GM12878 (cell line): ENCODE data around the gene ILKAP. TPM values are rescaled to one million over a fixed set of nuclear protein-coding genes. Genes with fewer than 3 reads are reported as not detected.

ENCODE experiments used
- ATAC-seq: fragments of 200-7000 bp; cut with Tn5 transposase; 3 replicates; pipeline ENCODE4 v1.9.1; 2020; ENCODE audit warnings: mild to moderate bottlenecking, moderate library complexity
- BruUV-seq: library from RNA; stranded (reverse); fragments of 400-500 nt; replicated peaks from 2 replicates; lab custom pipeline; 2021; lab: Mats Ljungman, UMichigan
- CTCF ChIA-PET: fragments of 300-600 bp; sonication (Branson Sonifier 250); formaldehyde crosslinking; extraction: SDS; loops from one replicate; lab custom pipeline; 2021; ENCODE audit warnings: inconsistent platforms; lab: Yijun Ruan, JAX
- POLR2A ChIA-PET: fragments of 350-600 bp; formaldehyde crosslinking; extraction: SDS; loops from one replicate; lab custom pipeline; 2021; ENCODE audit warnings: inconsistent platforms; lab: Charles Lee
- RAD21 ChIA-PET: fragments of 300-600 bp; sonication (Branson Sonifier 250); formaldehyde crosslinking; loops from one replicate; lab custom pipeline; 2023; ENCODE audit warnings: antibody characterized with exemption; ENCODE audit not compliant: unreplicated experiment; lab: Charles Lee
- SMC1A ChIA-PET: fragments of 300-600 bp; sonication (Branson Sonifier 250); formaldehyde crosslinking; loops from one replicate; lab custom pipeline; 2023; ENCODE audit not compliant: unreplicated experiment, uncharacterized antibody; lab: Charles Lee
- DNase-seq: peaks from one replicate; pipeline ENCODE4 v3.0.0-alpha.2; 2011; ENCODE audit warnings: low read depth, low spot score
- FAIRE-seq: peaks from 3 replicates; lab custom pipeline; 2011; peaks lifted over from hg19 to GRCh38; lab: Jason Lieb, UNC
- H2AFZ ChIP-seq: 2 replicates; pipeline ENCODE4 v1.6.0; 2011; ENCODE audit warnings: low read depth, low read length, control low read depth; ENCODE audit not compliant: control insufficient read depth
- H3K27ac ChIP-seq: 2 replicates; pipeline ENCODE4 v1.5.1; 2011; ENCODE audit warnings: control low read depth; ENCODE audit not compliant: control insufficient read depth, insufficient read depth
- H3K27me3 ChIP-seq, 2 experiments: replicated peaks in 1 of 2; 2 replicates each; pipeline versions ENCODE4 v1.6.0 to v1.6.1; 2011; ENCODE audit warnings: low read length in 1 of 2; ENCODE audit not compliant: control insufficient read depth in 2 of 2, insufficient read depth in 2 of 2
- H3K36me3 ChIP-seq, 2 experiments: 2 replicates each; pipeline ENCODE4 v1.5.1; 2011; ENCODE audit warnings: low read length in 1 of 2; ENCODE audit not compliant: control insufficient read depth in 2 of 2, insufficient read depth in 2 of 2
- H3K4me1 ChIP-seq: 2 replicates; pipeline ENCODE4 v1.6.1; 2011; ENCODE audit warnings: mild to moderate bottlenecking, low read length, moderate library complexity, mixed read lengths; ENCODE audit not compliant: control insufficient read depth, insufficient read depth
- H3K4me2 ChIP-seq: 2 replicates; pipeline ENCODE4 v1.6.0; 2011; ENCODE audit warnings: control low read depth; ENCODE audit not compliant: control insufficient read depth, insufficient read depth
- H3K4me3 ChIP-seq: fragments of 200-600 bp; sonication (generic); 2 replicates; pipeline ENCODE4 v1.5.1; 2016
- H3K79me2 ChIP-seq: 2 replicates; pipeline ENCODE4 v1.6.0; 2011; ENCODE audit warnings: low read length; ENCODE audit not compliant: control insufficient read depth, insufficient read depth
- H3K9ac ChIP-seq: 2 replicates; pipeline ENCODE4 v1.8.0; 2011; ENCODE audit warnings: low read length, control low read depth, mixed read lengths; ENCODE audit not compliant: control insufficient read depth, insufficient read depth
- H3K9me3 ChIP-seq: replicated peaks from 3 replicates; pipeline ENCODE4 v1.5.1; 2011; ENCODE audit warnings: mild to moderate bottlenecking, low read length; ENCODE audit not compliant: control insufficient read depth, insufficient read depth
- H4K20me1 ChIP-seq: 2 replicates; pipeline ENCODE4 v1.6.0; 2011; ENCODE audit not compliant: control insufficient read depth, insufficient read depth
- CHD4 ChIP-seq: fragments of 200-600 bp; sonication (generic); IDR thresholded peaks from 2 replicates; pipeline ENCODE4 v1.6.1; 2016; ENCODE audit warnings: mild to moderate bottlenecking
- FOXM1 ChIP-seq: IDR thresholded peaks from 2 replicates; pipeline ENCODE4 v1.6.1; 2012; ENCODE audit warnings: low read depth, mild to moderate bottlenecking, inconsistent platforms, low read length, moderate library complexity
- MEF2A ChIP-seq: IDR thresholded peaks from 2 replicates; pipeline ENCODE4 v1.6.1; 2011; ENCODE audit warnings: low read depth, mild to moderate bottlenecking, low read length, moderate library complexity; ENCODE audit not compliant: insufficient read depth
- MEF2B ChIP-seq: fragments of 450-650 bp; IDR thresholded peaks from 2 replicates; pipeline ENCODE4 v1.6.1; 2018; ENCODE audit warnings: mild to moderate bottlenecking, moderate library complexity; ENCODE audit not compliant: partially characterized antibody, poor library complexity, severe bottlenecking
- NR2C2 ChIP-seq: IDR thresholded peaks from 2 replicates; pipeline ENCODE4 v1.6.1; 2011; ENCODE audit warnings: borderline replicate concordance, low read depth; ENCODE audit not compliant: control insufficient read depth, insufficient read length
- POU2F2 ChIP-seq: IDR thresholded peaks from 3 replicates; pipeline ENCODE4 v1.6.1; 2011; ENCODE audit warnings: low read depth, mild to moderate bottlenecking, low read length, borderline replicate concordance
- RAD21 ChIP-seq: IDR thresholded peaks from 2 replicates; pipeline ENCODE4 v1.6.1; 2011; ENCODE audit warnings: mild to moderate bottlenecking, low read depth, low read length, moderate library complexity; ENCODE audit not compliant: insufficient read depth
- SRF ChIP-seq, 2 experiments: IDR thresholded peaks; 2 replicates each; pipeline ENCODE4 v1.6.1; 2011; ENCODE audit warnings: low read depth in 2 of 2, low read length in 2 of 2, mild to moderate bottlenecking in 1 of 2, moderate library complexity in 1 of 2
- WGBS: methylation state at CpG from one replicate; pipeline ENCODE4 v1.1.6; 2016; ENCODE audit warnings: low lambda C conversion rate; ENCODE audit not compliant: insufficient replicate concordance, insufficient coverage; ENCODE audit errors: missing lambda C conversion rate; 5-methylcytosine and 5-hydroxymethylcytosine counted together
- in situ Hi-C: fragments of 300-500 bp; cut with MboI; formaldehyde crosslinking; loops from 9 replicates; pipeline ENCODE4 v1.14.3; 2018; ENCODE audit warnings: mixed read lengths
- intact Hi-C: fragments of 100-400 bp; cut with micrococcal nuclease; formaldehyde crosslinking; loops from one replicate; pipeline ENCODE4 v1.14.2; 2022; ENCODE audit not compliant: unreplicated experiment
- polyA plus RNA-seq, 11 experiments: library from polyadenylated mRNA; depleted of rRNA in 4 of 11; unstranded in 6 of 11; stranded (reverse) in 5 of 11; fragments of >200 nt; fragmentation: Nextera tagmentation in 4 of 11; fragmentation: Illumina TruSeq in 1 of 11; extraction: Ambion mirVana in 4 of 11; extraction: Trizol in 1 of 11; gene quantifications; 1 replicate in 1 of 11; 2 replicates in 10 of 11; pipeline versions ENCODE4 v1.2.1 to v1.2.3, GENCODE V29; 2011 to 2016; ENCODE audit warnings: inconsistent platforms in 2 of 11, missing spikeins in 2 of 11, low read depth in 1 of 11
- total RNA-seq, 4 experiments: library from RNA; depleted of rRNA in 3 of 4; stranded (reverse); fragments of >200 nt in 3 of 4; fragmentation: Illumina TruSeq in 1 of 4; extraction: Trizol in 1 of 4; gene quantifications; 2 replicates each; pipeline versions ENCODE4 v1.2.1 to v1.2.3, GENCODE V29; 2013 to 2021
- TF ChIP-seq, protein P1 (sequence below): fragments of 150-350 bp; IDR thresholded peaks from 2 replicates; pipeline ENCODE4 v1.6.1; 2016; ENCODE audit warnings: low read depth, low read length
- TF ChIP-seq, protein P2 (sequence below): fragments of 450-650 bp; IDR thresholded peaks from 2 replicates; pipeline ENCODE4 v1.6.1; 2017; ENCODE audit warnings: low read depth, mild to moderate bottlenecking, moderate library complexity
- TF ChIP-seq, protein P3 (sequence below): fragments of 450-650 bp; IDR thresholded peaks from 2 replicates; pipeline ENCODE4 v1.6.1; 2018; ENCODE audit warnings: mild to moderate bottlenecking, low read depth, moderate library complexity; ENCODE audit not compliant: partially characterized antibody

The ILKAP gene
- total and polyA plus RNA-seq, 10 of the 15 experiments (the other 5 are each of a cell fraction or from before 2014, with no cell fraction given) = 4.2 to 65.3 (median 37.3) TPM

DNA sequence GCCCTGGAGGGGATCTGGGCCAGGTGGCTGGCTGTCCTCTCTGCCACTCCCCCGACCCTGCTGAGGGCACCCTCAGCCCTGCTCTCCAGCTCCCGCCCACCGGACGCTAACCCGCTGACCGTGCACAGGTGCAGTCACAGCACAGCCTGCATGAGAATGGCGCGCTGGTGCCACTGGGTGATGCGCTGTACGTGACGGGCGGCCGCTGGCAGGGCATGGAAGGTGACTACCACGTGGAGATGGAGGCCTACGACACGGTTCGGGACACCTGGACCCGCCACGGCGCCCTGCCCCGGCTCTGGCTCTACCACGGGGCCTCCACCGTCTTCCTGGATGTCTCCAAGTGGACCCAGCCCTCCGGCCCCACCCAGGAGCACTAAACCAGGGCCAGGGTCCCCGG lies 52.8 kb downstream of the ILKAP start (continued):
- TF ChIP-seq, protein P1, sequence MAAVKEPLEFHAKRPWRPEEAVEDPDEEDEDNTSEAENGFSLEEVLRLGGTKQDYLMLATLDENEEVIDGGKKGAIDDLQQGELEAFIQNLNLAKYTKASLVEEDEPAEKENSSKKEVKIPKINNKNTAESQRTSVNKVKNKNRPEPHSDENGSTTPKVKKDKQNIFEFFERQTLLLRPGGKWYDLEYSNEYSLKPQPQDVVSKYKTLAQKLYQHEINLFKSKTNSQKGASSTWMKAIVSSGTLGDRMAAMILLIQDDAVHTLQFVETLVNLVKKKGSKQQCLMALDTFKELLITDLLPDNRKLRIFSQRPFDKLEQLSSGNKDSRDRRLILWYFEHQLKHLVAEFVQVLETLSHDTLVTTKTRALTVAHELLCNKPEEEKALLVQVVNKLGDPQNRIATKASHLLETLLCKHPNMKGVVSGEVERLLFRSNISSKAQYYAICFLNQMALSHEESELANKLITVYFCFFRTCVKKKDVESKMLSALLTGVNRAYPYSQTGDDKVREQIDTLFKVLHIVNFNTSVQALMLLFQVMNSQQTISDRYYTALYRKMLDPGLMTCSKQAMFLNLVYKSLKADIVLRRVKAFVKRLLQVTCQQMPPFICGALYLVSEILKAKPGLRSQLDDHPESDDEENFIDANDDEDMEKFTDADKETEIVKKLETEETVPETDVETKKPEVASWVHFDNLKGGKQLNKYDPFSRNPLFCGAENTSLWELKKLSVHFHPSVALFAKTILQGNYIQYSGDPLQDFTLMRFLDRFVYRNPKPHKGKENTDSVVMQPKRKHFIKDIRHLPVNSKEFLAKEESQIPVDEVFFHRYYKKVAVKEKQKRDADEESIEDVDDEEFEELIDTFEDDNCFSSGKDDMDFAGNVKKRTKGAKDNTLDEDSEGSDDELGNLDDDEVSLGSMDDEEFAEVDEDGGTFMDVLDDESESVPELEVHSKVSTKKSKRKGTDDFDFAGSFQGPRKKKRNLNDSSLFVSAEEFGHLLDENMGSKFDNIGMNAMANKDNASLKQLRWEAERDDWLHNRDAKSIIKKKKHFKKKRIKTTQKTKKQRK = no peak

DNA sequence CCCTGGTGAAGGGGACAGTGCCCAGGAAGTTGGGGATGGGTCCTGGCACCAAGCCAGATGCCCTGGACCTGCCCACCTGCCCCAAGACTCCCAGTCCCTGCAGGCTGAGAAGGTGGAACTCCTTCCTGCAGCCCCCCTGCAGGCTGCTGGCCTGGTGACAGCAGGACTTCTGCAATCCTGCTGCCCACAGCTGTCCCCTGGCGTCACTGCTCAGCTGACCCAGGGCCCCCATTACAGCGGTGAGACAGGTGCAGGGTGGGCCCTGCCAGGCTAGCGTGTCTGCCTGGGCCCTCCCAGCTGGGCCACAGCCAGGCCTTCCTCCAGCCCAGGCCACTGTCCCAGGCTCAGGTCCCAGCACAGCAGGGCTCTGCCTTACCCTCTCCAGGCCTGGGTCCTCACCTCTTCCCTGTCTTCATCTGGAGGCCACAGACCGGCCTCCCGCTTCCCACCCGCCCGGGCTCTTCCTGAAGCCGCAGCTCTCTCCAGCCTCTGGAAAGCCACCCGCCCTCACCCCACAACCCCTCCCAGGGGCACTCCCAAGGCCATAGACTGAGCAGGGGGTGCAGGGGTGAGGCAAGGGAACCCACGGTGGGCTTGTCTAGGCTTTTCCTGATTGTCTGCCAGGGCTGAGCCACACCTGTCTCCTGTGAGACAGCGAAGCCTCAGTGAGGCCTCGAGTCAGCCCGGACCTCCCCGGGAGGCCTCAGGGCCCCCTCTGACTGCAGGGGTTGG lies 53.5 kb downstream of the ILKAP start:
- Histone ChIP-seq H3K4me3 (no peak overlapping the region), H3K27me3 (no peaks in the 10 kb centered on the region), H3K36me3 (no peaks in the 10 kb centered on the region), H4K20me1 (no peaks in the 10 kb centered on the region), H3K9ac (no peak overlapping the region), H3K9me3 (no peaks in the 10 kb centered on the region), H2AFZ (no peak overlapping the region), H3K79me2 (no peaks in the 10 kb centered on the region), H3K4me2 (no peak overlapping the region), H3K4me1 (no peaks in the 10 kb centered on the region), H3K27ac (no peak overlapping the region)
- no peak for DNase-seq
- ChIA-PET SMC1A (no interaction called here), CTCF (no interaction called here), RAD21 (no interaction called here), POLR2A (no interaction called here)
- in situ Hi-C loops = no loop called here
- intact Hi-C loops = no loop called here
- TF ChIP-seq POU2F2 (no peak), RAD21 (no peak), NR2C2 (no peak), FOXM1 (no peak), CHD4 (no peak), SRF (IDR thresholded peaks at IDR 0.05; ENCODE audit: low read depth in 2 of 2, low read length in 2 of 2) (no peak), MEF2A (no peak), MEF2B (no peak)
- TF ChIP-seq, protein P2, sequence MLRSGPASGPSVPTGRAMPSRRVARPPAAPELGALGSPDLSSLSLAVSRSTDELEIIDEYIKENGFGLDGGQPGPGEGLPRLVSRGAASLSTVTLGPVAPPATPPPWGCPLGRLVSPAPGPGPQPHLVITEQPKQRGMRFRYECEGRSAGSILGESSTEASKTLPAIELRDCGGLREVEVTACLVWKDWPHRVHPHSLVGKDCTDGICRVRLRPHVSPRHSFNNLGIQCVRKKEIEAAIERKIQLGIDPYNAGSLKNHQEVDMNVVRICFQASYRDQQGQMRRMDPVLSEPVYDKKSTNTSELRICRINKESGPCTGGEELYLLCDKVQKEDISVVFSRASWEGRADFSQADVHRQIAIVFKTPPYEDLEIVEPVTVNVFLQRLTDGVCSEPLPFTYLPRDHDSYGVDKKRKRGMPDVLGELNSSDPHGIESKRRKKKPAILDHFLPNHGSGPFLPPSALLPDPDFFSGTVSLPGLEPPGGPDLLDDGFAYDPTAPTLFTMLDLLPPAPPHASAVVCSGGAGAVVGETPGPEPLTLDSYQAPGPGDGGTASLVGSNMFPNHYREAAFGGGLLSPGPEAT = no peak
- TF ChIP-seq, protein P3, sequence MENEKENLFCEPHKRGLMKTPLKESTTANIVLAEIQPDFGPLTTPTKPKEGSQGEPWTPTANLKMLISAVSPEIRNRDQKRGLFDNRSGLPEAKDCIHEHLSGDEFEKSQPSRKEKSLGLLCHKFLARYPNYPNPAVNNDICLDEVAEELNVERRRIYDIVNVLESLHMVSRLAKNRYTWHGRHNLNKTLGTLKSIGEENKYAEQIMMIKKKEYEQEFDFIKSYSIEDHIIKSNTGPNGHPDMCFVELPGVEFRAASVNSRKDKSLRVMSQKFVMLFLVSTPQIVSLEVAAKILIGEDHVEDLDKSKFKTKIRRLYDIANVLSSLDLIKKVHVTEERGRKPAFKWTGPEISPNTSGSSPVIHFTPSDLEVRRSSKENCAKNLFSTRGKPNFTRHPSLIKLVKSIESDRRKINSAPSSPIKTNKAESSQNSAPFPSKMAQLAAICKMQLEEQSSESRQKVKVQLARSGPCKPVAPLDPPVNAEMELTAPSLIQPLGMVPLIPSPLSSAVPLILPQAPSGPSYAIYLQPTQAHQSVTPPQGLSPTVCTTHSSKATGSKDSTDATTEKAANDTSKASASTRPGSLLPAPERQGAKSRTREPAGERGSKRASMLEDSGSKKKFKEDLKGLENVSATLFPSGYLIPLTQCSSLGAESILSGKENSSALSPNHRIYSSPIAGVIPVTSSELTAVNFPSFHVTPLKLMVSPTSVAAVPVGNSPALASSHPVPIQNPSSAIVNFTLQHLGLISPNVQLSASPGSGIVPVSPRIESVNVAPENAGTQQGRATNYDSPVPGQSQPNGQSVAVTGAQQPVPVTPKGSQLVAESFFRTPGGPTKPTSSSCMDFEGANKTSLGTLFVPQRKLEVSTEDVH = no peak
- FAIRE-seq = no peak
- WGBS = 24% methylated on average over 14 of the region's 14 CpGs
- BruUV-seq = no TSS peak
- 0 out of 3 replicates have a peak, but pooled peaks have one; percentile 29 for ATAC-seq
